ENCODE measurements around the gene COL5A1. TPM values are rescaled to one million over a fixed set of nuclear protein-coding genes. Genes with fewer than 3 reads are reported as not detected.
"Not testable (repeated sequence)": the region's sequence is repeated elsewhere in the genome, so short reads cannot be mapped to it uniquely, and the experiment has no call there.

Gene COL5A1
- total RNA-seq, 2 experiments from 2014 or later, result 0.05 to 0.08 TPM

GRCh38 chr9:134640506-134641172, 964 bp upstream of the COL5A1 start:
- Mint-ChIP-seq H3K27ac (no peak overlapping the region), H3K4me1 (ENCODE audit: low read depth) (no peaks in the 10 kb centered on the region), H3K4me3 (no peak overlapping the region), H3K36me3 (ENCODE audit: low read depth) (no peaks in the 10 kb centered on the region), H3K9me3 (ENCODE audit: insufficient read depth) (no peaks in the 10 kb centered on the region), H3K27me3 (ENCODE audit: low read depth) (peaks cover 16% of the 10 kb centered on the region)
- ATAC-seq, result no peak
- ChIA-PET POLR2A (no interaction called here), CTCF (interaction anchor here (2.2 kb wide), 1 partner anchor 191 kb away, joined by 6 read pairs; no protein-coding TSS in a partner anchor)
- no peak for DNase-seq

DNA sequence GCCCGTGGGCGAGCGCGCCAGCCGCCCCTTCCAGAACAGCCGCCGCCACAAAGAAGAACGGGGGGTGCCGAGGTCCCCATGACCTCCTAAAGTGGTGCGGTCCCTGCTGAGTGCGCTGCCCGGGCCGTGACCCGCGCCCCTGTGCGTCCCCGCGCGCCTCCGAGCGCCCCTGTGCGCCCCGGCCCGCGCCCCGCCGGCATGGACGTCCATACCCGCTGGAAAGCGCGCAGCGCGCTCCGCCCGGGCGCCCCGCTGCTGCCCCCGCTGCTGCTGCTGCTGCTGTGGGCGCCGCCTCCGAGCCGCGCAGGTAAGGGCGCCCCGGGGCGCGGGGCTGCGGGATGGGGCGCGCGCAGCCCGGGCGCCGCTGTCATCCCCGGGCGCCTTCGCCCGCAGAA, 384 bp downstream of the COL5A1 start:
- H3K27me3 Mint-ChIP-seq (ENCODE audit: low read depth), result peaks cover 16% of the 10 kb centered on the region
- no peaks in the 10 kb centered on the region for H3K36me3 Mint-ChIP-seq (ENCODE audit: low read depth)
- H3K9me3 Mint-ChIP-seq (ENCODE audit: insufficient read depth), result no peaks in the 10 kb centered on the region
- CTCF ChIA-PET, result no interaction called here
- POLR2A ChIA-PET, result no interaction called here
- no peaks in the 10 kb centered on the region for H3K4me1 Mint-ChIP-seq (ENCODE audit: low read depth)
- no peak for DNase-seq
- H3K4me3 Mint-ChIP-seq, result no peak overlapping the region
- ATAC-seq, result no peak
- no peak overlapping the region for H3K27ac Mint-ChIP-seq

GRCh38 chr9:134642385-134643181, 980 bp downstream of the COL5A1 start:
- no peaks in the 10 kb centered on the region for H3K36me3 Mint-ChIP-seq (ENCODE audit: low read depth)
- no peaks in the 10 kb centered on the region for H3K4me1 Mint-ChIP-seq (ENCODE audit: low read depth)
- H3K4me3 Mint-ChIP-seq, result no peak overlapping the region
- ATAC-seq (no peak), DNase-seq (no peak)
- no peak overlapping the region for H3K27ac Mint-ChIP-seq
- H3K27me3 Mint-ChIP-seq (ENCODE audit: low read depth), result peaks cover 16% of the 10 kb centered on the region
- CTCF ChIA-PET, result no interaction called here
- H3K9me3 Mint-ChIP-seq (ENCODE audit: insufficient read depth), result no peaks in the 10 kb centered on the region
- POLR2A ChIA-PET, result no interaction called here

- POLR2A ChIA-PET, result no interaction called here
- no peak overlapping the region for H3K4me3 Mint-ChIP-seq
Measured at GRCh38 chr9:134643222-134643671, 1.6 kb downstream of the COL5A1 start.

GRCh38 chr9:134644401-134644724, 2.8 kb downstream of the COL5A1 start:
- H3K27ac Mint-ChIP-seq; H3K4me1 Mint-ChIP-seq (ENCODE audit: low read depth); DNase-seq; H3K36me3 Mint-ChIP-seq (ENCODE audit: low read depth); H3K9me3 Mint-ChIP-seq (ENCODE audit: insufficient read depth); CTCF ChIA-PET; POLR2A ChIA-PET; ATAC-seq; H3K4me3 Mint-ChIP-seq: not testable (repeated sequence)
- peaks cover 16% of the 10 kb centered on the region for H3K27me3 Mint-ChIP-seq (ENCODE audit: low read depth)

More at GRCh38 chr9:134643222-134643671, 1.6 kb downstream of the COL5A1 start:
- Mint-ChIP-seq H3K27me3 (ENCODE audit: low read depth) (peaks cover 16% of the 10 kb centered on the region), H3K9me3 (ENCODE audit: insufficient read depth) (no peaks in the 10 kb centered on the region), H3K4me1 (ENCODE audit: low read depth) (no peaks in the 10 kb centered on the region), H3K27ac (no peak overlapping the region), H3K36me3 (ENCODE audit: low read depth) (no peaks in the 10 kb centered on the region)
- CTCF ChIA-PET, result no interaction called here
- ATAC-seq (no peak), DNase-seq (no peak)

- ChIA-PET POLR2A (no interaction called here), CTCF (no interaction called here)
- no peaks in the 10 kb centered on the region for H3K36me3 Mint-ChIP-seq (ENCODE audit: low read depth)
- H3K27me3 Mint-ChIP-seq (ENCODE audit: low read depth), result peaks cover 14% of the 10 kb centered on the region
- ATAC-seq, result no peak
- no peaks in the 10 kb centered on the region for H3K4me1 Mint-ChIP-seq (ENCODE audit: low read depth)
- no peak for DNase-seq
- no peak overlapping the region for H3K27ac Mint-ChIP-seq
- H3K9me3 Mint-ChIP-seq (ENCODE audit: insufficient read depth), result no peaks in the 10 kb centered on the region
- no peak overlapping the region for H3K4me3 Mint-ChIP-seq
Measured at GRCh38 chr9:134644725-134645606, 3.4 kb downstream of the COL5A1 start.

GRCh38 chr9:134645607-134646365, 4.2 kb downstream of the COL5A1 start:
- no peaks in the 10 kb centered on the region for H3K36me3 Mint-ChIP-seq (ENCODE audit: low read depth)
- DNase-seq (no peak), ATAC-seq (no peak)
- no peaks in the 10 kb centered on the region for H3K9me3 Mint-ChIP-seq (ENCODE audit: insufficient read depth)
- ChIA-PET CTCF (no interaction called here), POLR2A (no interaction called here)
- H3K4me3 Mint-ChIP-seq, result no peak overlapping the region
- H3K27me3 Mint-ChIP-seq (ENCODE audit: low read depth), result peaks cover 10% of the 10 kb centered on the region
- no peak overlapping the region for H3K27ac Mint-ChIP-seq
- no peaks in the 10 kb centered on the region for H3K4me1 Mint-ChIP-seq (ENCODE audit: low read depth)

DNA sequence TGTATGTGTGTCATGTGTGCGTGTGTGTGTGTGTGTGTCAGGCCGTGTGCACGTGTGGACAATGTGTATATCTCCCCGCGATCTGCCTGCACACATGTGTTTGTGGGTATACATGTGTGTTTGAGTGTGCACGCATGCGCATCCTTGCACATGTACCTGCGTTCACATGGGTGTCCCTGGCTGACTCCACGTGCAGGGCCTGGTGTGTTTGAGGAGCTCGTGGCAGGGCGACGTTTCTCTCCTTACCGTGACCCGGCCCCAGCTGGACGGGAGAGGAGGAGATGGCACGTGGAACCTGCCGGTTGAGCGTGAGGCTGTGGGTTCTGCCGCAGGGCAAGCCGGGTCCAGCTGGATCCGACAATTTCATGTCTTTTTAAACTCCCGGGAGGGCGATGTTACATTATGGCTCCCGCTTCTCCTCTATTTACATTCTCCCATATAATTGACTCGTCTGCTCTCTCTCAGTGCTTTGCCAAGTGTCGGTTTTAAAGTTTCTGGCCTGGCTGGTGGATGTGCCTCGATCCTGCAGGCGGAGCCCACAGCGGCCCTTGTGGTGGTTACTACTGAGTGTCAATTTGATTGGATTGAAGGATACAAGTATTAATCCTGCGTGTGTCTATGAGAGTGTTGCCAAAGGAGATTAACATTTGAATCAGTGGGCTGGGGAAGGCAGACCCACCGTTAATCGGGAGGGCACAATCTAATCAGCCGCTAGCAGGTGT, 5.9 kb downstream of the COL5A1 start:
- Mint-ChIP-seq H3K27ac (no peak overlapping the region), H3K4me3 (no peak overlapping the region)
- CTCF ChIA-PET, result no interaction called here

GRCh38 chr9:134648701-134649530, 7.3 kb downstream of the COL5A1 start:
- ATAC-seq (no peak), DNase-seq (no peak)
- ChIA-PET CTCF (no interaction called here), POLR2A (no interaction called here)
- Mint-ChIP-seq H3K36me3 (ENCODE audit: low read depth) (no peaks in the 10 kb centered on the region), H3K27ac (no peak overlapping the region), H3K9me3 (ENCODE audit: insufficient read depth) (no peaks in the 10 kb centered on the region), H3K27me3 (ENCODE audit: low read depth) (no peaks in the 10 kb centered on the region), H3K4me1 (ENCODE audit: low read depth) (no peaks in the 10 kb centered on the region), H3K4me3 (no peak overlapping the region)

More for the DNA sequence above, 5.9 kb downstream of the COL5A1 start:
- ATAC-seq (no peak), DNase-seq (no peak)
- no peaks in the 10 kb centered on the region for H3K9me3 Mint-ChIP-seq (ENCODE audit: insufficient read depth)
- no peaks in the 10 kb centered on the region for H3K4me1 Mint-ChIP-seq (ENCODE audit: low read depth)
- POLR2A ChIA-PET, result no interaction called here
- H3K36me3 Mint-ChIP-seq (ENCODE audit: low read depth), result no peaks in the 10 kb centered on the region
- H3K27me3 Mint-ChIP-seq (ENCODE audit: low read depth), result peaks cover 8% of the 10 kb centered on the region

DNA sequence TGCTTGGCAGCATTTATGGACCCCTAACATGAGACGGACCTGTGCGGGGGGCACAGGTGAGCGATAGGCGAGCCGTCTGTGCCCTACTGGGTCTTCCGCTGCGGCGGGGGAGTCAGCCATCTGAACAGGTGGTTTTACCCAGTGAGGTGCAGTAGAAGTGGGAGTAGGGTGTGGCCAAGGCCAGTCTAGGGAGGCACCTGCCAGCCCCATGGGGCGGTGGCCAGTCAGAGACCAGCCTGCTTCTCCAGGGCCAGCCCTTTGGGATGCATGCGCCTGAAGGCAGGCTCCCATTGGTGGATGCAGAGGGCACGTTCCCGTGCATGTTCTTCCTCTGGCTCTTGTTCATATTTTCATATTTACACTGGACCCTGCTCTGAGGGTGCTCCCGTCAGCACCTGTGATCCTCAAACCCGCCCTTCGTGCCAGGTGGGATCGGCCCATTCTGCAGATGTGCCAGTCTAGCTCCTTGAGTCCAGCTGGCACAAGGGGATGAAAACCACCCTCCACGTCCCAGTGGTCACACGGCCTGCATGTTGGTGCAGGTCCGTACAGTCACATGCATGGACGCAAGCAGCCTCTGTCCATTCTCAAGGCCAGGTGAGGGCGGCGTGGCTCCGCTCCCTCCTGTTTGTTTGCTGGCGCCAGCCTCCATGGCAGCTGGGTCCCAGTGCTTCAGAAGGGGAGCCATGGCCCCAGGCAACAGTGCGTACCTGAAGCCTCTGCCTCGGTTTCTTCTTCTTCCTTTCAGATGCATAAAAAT, 9.0 kb downstream of the COL5A1 start:
- DNase-seq, result no peak
- CTCF ChIA-PET, result no interaction called here
- no peak for ATAC-seq
- H3K27me3 Mint-ChIP-seq (ENCODE audit: low read depth), result no peaks in the 10 kb centered on the region
- no peak overlapping the region for H3K27ac Mint-ChIP-seq
- H3K4me3 Mint-ChIP-seq, result no peak overlapping the region
- no peaks in the 10 kb centered on the region for H3K9me3 Mint-ChIP-seq (ENCODE audit: insufficient read depth)
- no peaks in the 10 kb centered on the region for H3K4me1 Mint-ChIP-seq (ENCODE audit: low read depth)
- POLR2A ChIA-PET, result no interaction called here
- H3K36me3 Mint-ChIP-seq (ENCODE audit: low read depth), result no peaks in the 10 kb centered on the region
